Neutrophil (primary cell): ENCODE measurements around the gene TMEM108.

Experiments
- H3K27ac ChIP-seq: fragments of 200-600 bp; sonication (generic); 2 replicates; pipeline ENCODE4 v1.5.1; 2016; ENCODE audit warnings: mild to moderate bottlenecking, moderate library complexity
- H3K27me3 ChIP-seq: fragments of 200-600 bp; sonication (generic); 2 replicates; pipeline ENCODE4 v1.6.0; 2016; ENCODE audit warnings: mild to moderate bottlenecking
- H3K36me3 ChIP-seq: fragments of 200-600 bp; sonication (generic); 2 replicates; pipeline ENCODE4 v1.5.1; 2017
- H3K4me1 ChIP-seq, 2 experiments: fragments of 200-600 bp in 1 of 2; sonication (generic) in 1 of 2; 1 replicate in 1 of 2; 2 replicates in 1 of 2; pipeline versions ENCODE4 v1.5.1 to v1.6.1; 2013 to 2016; ENCODE audit warnings: low read depth in 1 of 2, low read length in 1 of 2, mild to moderate bottlenecking in 1 of 2, moderate library complexity in 1 of 2; ENCODE audit not compliant: control insufficient read depth in 1 of 2, insufficient read depth in 1 of 2
- H3K4me3 ChIP-seq, 2 experiments: fragments of 200-600 bp in 1 of 2; sonication (generic) in 1 of 2; 1 replicate in 1 of 2; 2 replicates in 1 of 2; pipeline ENCODE4 v1.5.1; 2013 to 2016; ENCODE audit warnings: low read depth in 1 of 2, low read length in 1 of 2, mild to moderate bottlenecking in 1 of 2, moderate library complexity in 1 of 2
- H3K9me3 ChIP-seq: fragments of 200-600 bp; sonication (generic); 2 replicates; pipeline ENCODE4 v1.5.1; 2016
- CTCF ChIP-seq: fragments of 200-600 bp; sonication (generic); IDR thresholded peaks from 2 replicates; pipeline ENCODE4 v1.5.1; 2016; ENCODE audit warnings: antibody characterized with exemption

The TMEM108 gene

GRCh38 chr3:133159498-133160475, 121.6 kb downstream of the TMEM108 start:
- no peaks in the 10 kb centered on the region for H3K36me3 ChIP-seq
- H3K27me3 ChIP-seq, result no peaks in the 10 kb centered on the region
- no peak overlapping the region for H3K4me3 ChIP-seq
- no peaks in the 10 kb centered on the region for H3K9me3 ChIP-seq
- H3K27ac ChIP-seq, result no peak overlapping the region
- no peaks in the 10 kb centered on the region for H3K4me1 ChIP-seq
- TF ChIP-seq CTCF, result no peak

DNA sequence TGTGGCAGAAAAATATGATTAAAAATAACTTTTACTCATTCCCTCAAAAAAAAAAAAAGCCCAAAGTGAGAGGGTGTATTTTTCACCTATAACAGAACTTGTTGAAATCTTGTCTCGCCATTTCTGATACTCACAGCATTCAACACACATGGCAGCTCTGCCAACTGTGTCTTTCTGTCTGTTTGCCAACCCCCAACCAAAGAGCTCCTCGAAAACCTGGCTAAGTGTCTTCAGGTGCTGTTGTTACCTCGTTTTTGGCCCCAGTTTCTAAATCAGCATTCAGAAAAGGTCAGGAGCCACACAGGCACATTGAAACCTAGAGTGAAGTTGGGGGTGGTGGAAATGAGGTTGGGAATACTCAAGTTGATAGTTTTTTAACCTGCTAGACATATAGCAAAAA, 123.5 kb downstream of the TMEM108 start:
- no peaks in the 10 kb centered on the region for H3K36me3 ChIP-seq
- no peaks in the 10 kb centered on the region for H3K9me3 ChIP-seq
- H3K27me3 ChIP-seq, result no peaks in the 10 kb centered on the region
- no peak for TF ChIP-seq CTCF
- H3K4me3 ChIP-seq, result no peak overlapping the region
- H3K27ac ChIP-seq, result no peak overlapping the region
- no peaks in the 10 kb centered on the region for H3K4me1 ChIP-seq

- H3K9me3 ChIP-seq, result no peaks in the 10 kb centered on the region
Measured at GRCh38 chr3:133162265-133162664, 124.1 kb downstream of the TMEM108 start.

DNA sequence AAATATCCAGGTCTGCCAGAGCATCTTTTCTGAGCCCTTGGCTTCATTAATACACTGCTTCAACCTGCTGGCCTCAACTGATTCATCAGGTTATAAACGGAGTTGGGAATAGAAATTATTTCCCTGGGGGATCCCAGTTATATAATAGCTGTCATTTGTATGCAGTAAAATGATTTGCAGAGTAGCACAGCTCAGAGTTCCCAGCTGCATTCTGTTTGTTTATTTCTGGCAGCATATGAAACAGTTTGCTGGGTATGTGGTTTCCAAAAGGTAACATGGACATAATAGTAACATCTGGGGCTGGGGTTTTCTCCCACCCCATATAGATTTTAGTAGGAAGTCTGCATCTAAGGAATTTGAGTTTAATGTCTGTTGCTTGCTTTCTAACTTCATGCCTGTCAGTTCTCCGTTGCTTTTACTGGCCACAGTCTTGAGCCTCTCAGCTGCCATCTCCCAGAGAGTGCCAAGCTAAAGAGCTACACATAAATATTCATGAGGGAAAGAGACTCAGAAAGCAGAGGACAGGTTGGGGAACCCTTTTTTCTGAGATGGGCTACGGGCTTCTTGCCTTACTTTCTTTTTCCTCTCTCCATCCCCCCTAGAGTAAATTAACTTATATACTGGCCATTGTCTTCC, 124.6 kb downstream of the TMEM108 start:
- Histone ChIP-seq H3K4me1 (no peaks in the 10 kb centered on the region), H3K27ac (no peak overlapping the region), H3K27me3 (no peaks in the 10 kb centered on the region), H3K4me3 (no peak overlapping the region), H3K36me3 (no peaks in the 10 kb centered on the region), H3K9me3 (no peaks in the 10 kb centered on the region)
- no peak for TF ChIP-seq CTCF

More at GRCh38 chr3:133162265-133162664, 124.1 kb downstream of the TMEM108 start:
- H3K4me1 ChIP-seq, result no peaks in the 10 kb centered on the region
- no peaks in the 10 kb centered on the region for H3K27me3 ChIP-seq
- no peak for TF ChIP-seq CTCF
- H3K4me3 ChIP-seq, result no peak overlapping the region
- no peaks in the 10 kb centered on the region for H3K36me3 ChIP-seq
- no peak overlapping the region for H3K27ac ChIP-seq

DNA sequence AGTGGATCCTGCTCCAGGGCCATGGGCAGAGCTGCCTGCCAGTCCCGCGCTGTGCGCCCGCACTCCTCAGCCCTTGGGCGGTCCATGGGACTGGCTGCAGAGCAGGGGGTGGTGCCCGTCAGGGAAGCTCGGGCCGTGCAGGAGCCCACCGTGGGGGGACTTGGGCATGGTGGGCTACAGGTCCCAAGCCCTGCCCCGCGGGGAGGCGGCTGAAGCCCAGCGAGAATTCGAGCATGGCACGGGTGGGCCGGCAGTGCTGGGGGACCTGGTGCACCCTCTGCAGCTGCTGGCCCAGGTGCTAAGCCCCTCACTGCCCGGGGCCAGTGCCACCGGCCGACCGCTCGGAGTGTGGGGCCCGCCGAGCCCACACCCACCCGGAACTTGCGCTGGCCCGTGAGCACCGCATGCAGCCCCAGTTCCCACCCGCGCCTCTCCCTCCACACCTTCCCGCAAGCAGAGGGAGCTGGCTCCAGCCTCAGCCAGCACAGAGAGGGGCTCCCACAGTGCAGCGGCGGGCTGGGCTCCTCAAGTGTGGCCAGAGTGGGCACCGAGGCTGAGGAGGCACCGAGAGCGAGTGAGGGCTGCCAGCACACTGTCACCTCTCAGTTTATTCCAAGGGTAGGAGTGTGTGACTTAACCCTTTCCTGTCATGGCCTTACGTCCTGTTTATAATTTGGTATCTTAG, 129.3 kb downstream of the TMEM108 start:
- H3K27me3 ChIP-seq, result no peaks in the 10 kb centered on the region
- H3K4me3 ChIP-seq, result no peak overlapping the region
- no peaks in the 10 kb centered on the region for H3K4me1 ChIP-seq
- no peaks in the 10 kb centered on the region for H3K9me3 ChIP-seq
- no peak for TF ChIP-seq CTCF
- no peaks in the 10 kb centered on the region for H3K36me3 ChIP-seq
- H3K27ac ChIP-seq, result no peak overlapping the region
